H1 (cell line): ENCODE measurements around the gene GRIP1. TPM values are rescaled to one million over a fixed set of nuclear protein-coding genes. Genes with fewer than 3 reads are reported as not detected.

Source experiments
- CTCF ChIA-PET: fragments of 300-600 bp; sonication (Branson Sonifier 250); formaldehyde crosslinking; loops from one replicate; lab custom pipeline; 2021; ENCODE audit not compliant: partially characterized antibody; lab: Charles Lee
- POLR2A ChIA-PET: fragments of 300-600 bp; sonication (Branson Sonifier 250); formaldehyde crosslinking; loops from one replicate; lab custom pipeline; 2021; ENCODE audit warnings: inconsistent platforms; ENCODE audit not compliant: partially characterized antibody; lab: Charles Lee
- DNase-seq, 2 experiments: peaks; one replicate each; pipeline versions ENCODE4 v3.0.0 to v3.0.0-alpha.2; 2010 to 2022; ENCODE audit warnings: low spot score in 2 of 2, low read depth in 1 of 2, mixed read lengths in 1 of 2
- FAIRE-seq: peaks from 2 replicates; lab custom pipeline; 2011; peaks lifted over from hg19 to GRCh38; lab: Jason Lieb, UNC
- H2AFZ ChIP-seq: 2 replicates; pipeline ENCODE4 v1.8.1; 2012; ENCODE audit warnings: low read length, inconsistent platforms
- H2AK5ac ChIP-seq: 2 replicates; pipeline ENCODE4 v1.6.1; 2013; ENCODE audit warnings: low read depth, low read length
- H2BK120ac ChIP-seq: replicated peaks from 2 replicates; pipeline ENCODE3; 2013; ENCODE audit warnings: low read depth, low read length, inconsistent platforms
- H2BK12ac ChIP-seq: 2 replicates; pipeline ENCODE4 v1.6.1; 2013; ENCODE audit warnings: low read depth, low read length
- H2BK15ac ChIP-seq: 2 replicates; pipeline ENCODE4 v1.6.1; 2013; ENCODE audit warnings: low read length
- H2BK20ac ChIP-seq: 2 replicates; pipeline ENCODE4 v1.6.1; 2013; ENCODE audit warnings: low read length
- H2BK5ac ChIP-seq: 2 replicates; pipeline ENCODE4 v1.6.1; 2013; ENCODE audit warnings: low read depth, low read length
- H3K14ac ChIP-seq: 2 replicates; pipeline ENCODE4 v1.6.1; 2013; ENCODE audit warnings: inconsistent platforms; ENCODE audit not compliant: insufficient read length
- H3K18ac ChIP-seq: 2 replicates; pipeline ENCODE4 v1.6.1; 2013; ENCODE audit warnings: low read length; ENCODE audit errors: extremely low read depth
- H3K23ac ChIP-seq: 2 replicates; pipeline ENCODE4 v1.6.1; 2013; ENCODE audit warnings: inconsistent platforms; ENCODE audit not compliant: insufficient read length
- H3K23me2 ChIP-seq: 2 replicates; pipeline ENCODE4 v1.6.1; 2013; ENCODE audit warnings: low read depth, low read length
- H3K27ac ChIP-seq: 2 replicates; pipeline ENCODE4 v1.6.1; 2011; ENCODE audit warnings: low read depth, low read length, inconsistent platforms
- H3K27me3 ChIP-seq, 4 experiments: replicated peaks in 1 of 4; 1 replicate in 1 of 4; 2 replicates in 3 of 4; pipeline versions ENCODE4 v1.6.1 to v1.8.1; 2011 to 2013; ENCODE audit warnings: low read length in 3 of 4, mild to moderate bottlenecking in 3 of 4, inconsistent platforms in 2 of 4, mixed read lengths in 2 of 4, moderate library complexity in 1 of 4; ENCODE audit not compliant: control insufficient read depth in 3 of 4, insufficient read depth in 3 of 4; ENCODE audit errors: extremely low read depth in 1 of 4
- H3K36me3 ChIP-seq, 4 experiments: 2 replicates each; pipeline versions ENCODE4 v1.6.1 to v1.8.1; 2011 to 2013; ENCODE audit warnings: mild to moderate bottlenecking in 4 of 4, low read length in 3 of 4, moderate library complexity in 2 of 4, control low read depth in 1 of 4, inconsistent platforms in 1 of 4; ENCODE audit not compliant: insufficient read depth in 4 of 4, control insufficient read depth in 2 of 4
- H3K4ac ChIP-seq: replicated peaks from 2 replicates; pipeline ENCODE3; 2013; ENCODE audit warnings: low read length, low read depth, mixed read lengths, inconsistent platforms; ENCODE audit not compliant: insufficient read length
- H3K4me1 ChIP-seq, 4 experiments: replicated peaks in 1 of 4; 1 replicate in 1 of 4; 2 replicates in 3 of 4; pipeline versions ENCODE4 v1.6.1 to v1.8.1; 2011 to 2013; ENCODE audit warnings: low read length in 3 of 4, inconsistent platforms in 2 of 4, mixed read lengths in 1 of 4; ENCODE audit not compliant: insufficient read depth in 4 of 4, control insufficient read depth in 3 of 4
- H3K4me2 ChIP-seq, 2 experiments: 2 replicates each; pipeline versions ENCODE4 v1.6.1 to v1.8.1; 2011 to 2013; ENCODE audit warnings: low read depth in 2 of 2, low read length in 2 of 2, control low read depth in 1 of 2, inconsistent platforms in 1 of 2, mild to moderate bottlenecking in 1 of 2; ENCODE audit not compliant: insufficient read depth in 1 of 2
- H3K4me3 ChIP-seq, 4 experiments: fragments of 200-600, 300-600 bp in 1 of 4; sonication (generic), shearing (Covaris generic), sonication (Bioruptor Twin) in 1 of 4; 2 replicates each; pipeline versions ENCODE4 v1.5.1 to v1.8.1; 2011 to 2016; ENCODE audit warnings: low read length in 4 of 4, low read depth in 3 of 4, control low read depth in 2 of 4, inconsistent platforms in 2 of 4, mild to moderate bottlenecking in 2 of 4, mixed read lengths in 1 of 4, moderate library complexity in 1 of 4; ENCODE audit not compliant: insufficient read depth in 2 of 4; ENCODE audit errors: extremely low read depth in 1 of 4
- H3K56ac ChIP-seq: replicated peaks from 2 replicates; pipeline ENCODE3; 2013; ENCODE audit warnings: low read depth, mild to moderate bottlenecking, mixed read lengths, low read length, inconsistent platforms; ENCODE audit not compliant: insufficient read length
- H3K79me1 ChIP-seq: 2 replicates; pipeline ENCODE4 v1.6.1; 2013; ENCODE audit warnings: low read depth, low read length, control low read depth
- H3K79me2 ChIP-seq, 2 experiments: 2 replicates each; pipeline versions ENCODE4 v1.6.1 to v1.8.1; 2012 to 2013; ENCODE audit warnings: low read length in 2 of 2, mild to moderate bottlenecking in 2 of 2, inconsistent platforms in 1 of 2; ENCODE audit not compliant: insufficient read depth in 2 of 2, control insufficient read depth in 1 of 2
- H3K9ac ChIP-seq, 4 experiments: replicated peaks in 1 of 4; 1 replicate in 1 of 4; 2 replicates in 3 of 4; pipeline versions ENCODE4 v1.6.1 to v1.8.1; 2011 to 2013; ENCODE audit warnings: low read depth in 3 of 4, low read length in 3 of 4, control low read depth in 2 of 4, mild to moderate bottlenecking in 2 of 4, moderate library complexity in 2 of 4, inconsistent platforms in 1 of 4; ENCODE audit errors: extremely low read depth in 1 of 4
- H3K9me3 ChIP-seq, 2 experiments: 2 replicates each; pipeline versions ENCODE4 v1.6.1 to v1.8.1; 2012 to 2013; ENCODE audit warnings: mild to moderate bottlenecking in 2 of 2, moderate library complexity in 2 of 2, control low read depth in 1 of 2, inconsistent platforms in 1 of 2, low read depth in 1 of 2, low read length in 1 of 2, mixed read lengths in 1 of 2; ENCODE audit not compliant: insufficient read depth in 2 of 2
- H4K20me1 ChIP-seq, 2 experiments: replicated peaks in 1 of 2; 2 replicates each; pipeline versions ENCODE3 to v1.8.1; 2011 to 2013; ENCODE audit warnings: inconsistent platforms in 2 of 2, low read length in 2 of 2, mild to moderate bottlenecking in 1 of 2; ENCODE audit not compliant: insufficient read depth in 2 of 2, control insufficient read depth in 1 of 2
- H4K5ac ChIP-seq: 2 replicates; pipeline ENCODE4 v1.6.1; 2013; ENCODE audit warnings: low read length, low read depth, mixed read lengths, inconsistent platforms; ENCODE audit not compliant: insufficient read length
- H4K8ac ChIP-seq: 2 replicates; pipeline ENCODE4 v1.8.0; 2013; ENCODE audit warnings: mild to moderate bottlenecking, moderate library complexity, low read length, inconsistent platforms; ENCODE audit not compliant: insufficient read depth; ENCODE audit errors: extremely low read depth
- H4K91ac ChIP-seq: replicated peaks from 2 replicates; pipeline ENCODE3; 2013; ENCODE audit warnings: low read length, mixed read lengths, inconsistent platforms; ENCODE audit not compliant: insufficient read length
- ASH2L ChIP-seq: fragments of 200-600, 300-600 bp; sonication (generic); IDR thresholded peaks from one replicate; pipeline ENCODE4 v1.7.1; 2017; ENCODE audit warnings: low read length
- CBX5 ChIP-seq: fragments of 300-800, 300-1000 bp; sonication (generic); IDR thresholded peaks from 2 replicates; pipeline ENCODE4 v1.7.1; 2016; ENCODE audit warnings: antibody characterized with exemption, low read length, low read depth
- CHD1 ChIP-seq: IDR thresholded peaks from 2 replicates; pipeline ENCODE4 v1.6.1; 2012; ENCODE audit warnings: low read depth, low read length, improper control_type of control experiment
- CHD2 ChIP-seq: IDR thresholded peaks from 2 replicates; pipeline ENCODE4 v1.6.1; 2012; ENCODE audit warnings: low read length, improper control_type of control experiment
- EGR1 ChIP-seq: IDR thresholded peaks from 2 replicates; pipeline ENCODE4 v1.6.1; 2011; ENCODE audit warnings: low read depth, low read length, borderline replicate concordance
- JUN ChIP-seq: IDR thresholded peaks from 2 replicates; pipeline ENCODE4 v1.6.1; 2011; ENCODE audit warnings: low read depth, mild to moderate bottlenecking, improper control_type of control experiment, low read length
- KDM1A ChIP-seq: fragments of 200-600, 300-600 bp; sonication (generic); IDR thresholded peaks from 2 replicates; pipeline ENCODE4 v1.7.1; 2016; ENCODE audit warnings: mild to moderate bottlenecking, low read length, borderline replicate concordance
- RFX5 ChIP-seq: IDR thresholded peaks from 2 replicates; pipeline ENCODE4 v1.6.1; 2011; ENCODE audit warnings: low read depth, low read length, improper control_type of control experiment, borderline replicate concordance
- polyA plus RNA-seq, 7 experiments: library from polyadenylated mRNA; depleted of rRNA in 3 of 7; stranded (reverse) in 5 of 7; unstranded in 2 of 7; fragments of >200 nt in 5 of 7; fragments of 200-250 nt in 2 of 7; gene quantifications; 1 replicate in 5 of 7; 2 replicates in 1 of 7; 4 replicates in 1 of 7; pipeline versions ENCODE4 v1.2.1 to v1.2.3, GENCODE V29; 2011 to 2013; ENCODE audit warnings: missing spikeins in 2 of 7, mixed read lengths in 2 of 7
- total RNA-seq: library from RNA; stranded (reverse); fragmentation: NEBNext Ultra II Directional; extraction: Animal tissue kit (Norgen Biotek cat#: 25700); gene quantifications from 2 replicates; pipeline ENCODE4 v1.2.1, GENCODE V29; 2021

GRIP1 gene
- total and polyA plus RNA-seq, 2 of the 8 experiments (the other 6 are each of a cell fraction or from before 2014, with no cell fraction given): 4.5 to 27.3 TPM

DNA sequence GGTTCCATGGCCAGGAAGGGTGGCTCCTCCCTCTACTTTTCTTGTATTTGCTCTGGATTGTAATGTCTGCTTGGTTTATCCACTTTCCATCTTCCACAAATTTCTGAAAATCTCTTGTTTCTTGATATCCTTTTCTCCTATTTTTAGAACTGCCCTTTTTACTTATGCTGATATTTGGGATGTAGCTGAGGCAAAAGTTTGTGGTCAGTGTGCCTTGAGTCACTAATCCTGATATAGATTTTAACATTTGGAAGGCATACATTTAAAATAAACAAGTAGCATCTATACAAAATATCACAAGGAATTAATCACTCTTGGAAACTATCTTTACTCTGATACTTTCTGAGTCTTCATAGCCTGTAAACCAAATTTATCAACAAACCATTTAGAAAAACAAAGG, 11.0 kb downstream of the GRIP1 start:
- no peaks in the 10 kb centered on the region for H3K23me2 ChIP-seq
- no peak overlapping the region for H2BK15ac ChIP-seq
- no peak overlapping the region for H2BK5ac ChIP-seq
- no peak overlapping the region for H3K27ac ChIP-seq
- H2BK12ac ChIP-seq: no peak overlapping the region
- no peak overlapping the region for H4K8ac ChIP-seq
- H3K4me2 ChIP-seq: no peak overlapping the region
- H2BK120ac ChIP-seq: no peak overlapping the region
- no peaks in the 10 kb centered on the region for H3K36me3 ChIP-seq
- TF ChIP-seq CBX5: no peak
- TF ChIP-seq KDM1A: no peak
- no peak for TF ChIP-seq ASH2L
- TF ChIP-seq EGR1: no peak
- no peak for TF ChIP-seq JUN
- TF ChIP-seq RFX5: no peak
- no peak for TF ChIP-seq CHD1
- TF ChIP-seq CHD2: no peak
- H3K79me2 ChIP-seq: no peaks in the 10 kb centered on the region
- H3K4ac ChIP-seq: no peak overlapping the region
- no peaks in the 10 kb centered on the region for H3K27me3 ChIP-seq
- H3K56ac ChIP-seq: no peak overlapping the region
- H4K5ac ChIP-seq: no peak overlapping the region
- no peak overlapping the region for H2BK20ac ChIP-seq
- no peak overlapping the region for H3K23ac ChIP-seq
- H3K4me1 ChIP-seq: no peaks in the 10 kb centered on the region
- H4K20me1 ChIP-seq: no peaks in the 10 kb centered on the region
- H3K18ac ChIP-seq: no peak overlapping the region
- no peak for FAIRE-seq
- no peaks in the 10 kb centered on the region for H3K79me1 ChIP-seq
- H3K9me3 ChIP-seq: no peaks in the 10 kb centered on the region
- CTCF ChIA-PET: no interaction called here
- no peak overlapping the region; a peak in 1 of 7 replicates for H3K9ac ChIP-seq
- no peak overlapping the region for H3K14ac ChIP-seq
- no peak overlapping the region for H3K4me3 ChIP-seq
- no peak overlapping the region for H2AFZ ChIP-seq
- POLR2A ChIA-PET: no interaction called here
- H2AK5ac ChIP-seq: no peak overlapping the region
- H4K91ac ChIP-seq: no peak overlapping the region
- no peak for DNase-seq
